HAP-1 (cell line): Measurements from ENCODE around the gene CFAP70.
"Not testable (repeated sequence)": the region's sequence is repeated elsewhere in the genome, so short reads cannot be mapped to it uniquely, and the experiment has no call there.

ENCODE experiments used
- DNase-seq, 2 experiments: peaks; one replicate each; pipeline ENCODE4 v3.0.0-alpha.2; 2016 to 2020; ENCODE audit warnings: low spot score in 2 of 2
- H3K27me3 ChIP-seq: fragments of 250-450 bp; sonication (Bioruptor Pico); 2 replicates; pipeline ENCODE4 v1.5.1; 2020; ENCODE audit warnings: low read depth, mild to moderate bottlenecking, moderate library complexity
- H3K36me3 ChIP-seq: fragments of 250-450 bp; sonication (Bioruptor Pico); replicated peaks from 2 replicates; pipeline ENCODE4 v1.5.1; 2020; ENCODE audit warnings: mild to moderate bottlenecking
- H3K4me1 ChIP-seq: fragments of 250-450 bp; sonication (Bioruptor Pico); 2 replicates; pipeline ENCODE4 v1.5.1; 2020; ENCODE audit warnings: mild to moderate bottlenecking
- H3K4me3 ChIP-seq: fragments of 250-450 bp; sonication (Bioruptor Pico); 2 replicates; pipeline ENCODE4 v1.5.1; 2020; ENCODE audit warnings: mild to moderate bottlenecking, moderate library complexity
- H3K9me3 ChIP-seq: fragments of 250-450 bp; sonication (Bioruptor Pico); 2 replicates; pipeline ENCODE4 v1.5.1; 2020; ENCODE audit warnings: mild to moderate bottlenecking, moderate library complexity
- in situ Hi-C: fragments of 300-500 bp; cut with MboI; formaldehyde crosslinking; loops from 3 replicates; pipeline ENCODE4 v1.14.3; 2020; ENCODE audit warnings: low sequenced_read_pairs, inconsistent platforms, mixed read lengths

The CFAP70 gene

GRCh38 chr10:73368238-73368637 lies 9.6 kb upstream of the CFAP70 start:
- peaks cover 17% of the 10 kb centered on the region for H3K36me3 ChIP-seq
- H3K4me1 ChIP-seq = no peaks in the 10 kb centered on the region
- no peaks in the 10 kb centered on the region for H3K27me3 ChIP-seq
- DNase-seq = no peak
- in situ Hi-C loops = no loop called here
- H3K4me3 ChIP-seq = no peak overlapping the region
- H3K9me3 ChIP-seq = no peaks in the 10 kb centered on the region

GRCh38 chr10:73366381-73367298 lies 8.0 kb upstream of the CFAP70 start:
- Histone ChIP-seq H3K4me1 (no peaks in the 10 kb centered on the region), H3K36me3 (peaks cover 17% of the 10 kb centered on the region), H3K9me3 (no peaks in the 10 kb centered on the region), H3K4me3 (no peak overlapping the region), H3K27me3 (no peaks in the 10 kb centered on the region)
- no peak for DNase-seq
- in situ Hi-C loops = no loop called here

GRCh38 chr10:73364964-73365363 lies 6.3 kb upstream of the CFAP70 start:
- no peak for DNase-seq
- no peaks in the 10 kb centered on the region for H3K27me3 ChIP-seq
- H3K36me3 ChIP-seq = peaks cover 17% of the 10 kb centered on the region
- H3K9me3 ChIP-seq = no peaks in the 10 kb centered on the region
- no peak overlapping the region for H3K4me3 ChIP-seq
- in situ Hi-C loops = no loop called here
- H3K4me1 ChIP-seq = no peaks in the 10 kb centered on the region

- Histone ChIP-seq H3K9me3 (no peaks in the 10 kb centered on the region), H3K4me1 (peaks cover 7% of the 10 kb centered on the region; the same call in 1 of the 2 replicates), H3K4me3 (no peak overlapping the region), H3K27me3 (no peaks in the 10 kb centered on the region), H3K36me3 (peaks cover under 1% of the 10 kb centered on the region; the same call in 1 of the 2 replicates)
- in situ Hi-C loops = no loop called here
- DNase-seq = no peak
Observed at GRCh38 chr10:73359492-73359891, 828 bp upstream of the CFAP70 start.

GRCh38 chr10:73357821-73358220 lies 843 bp downstream of the CFAP70 start:
- no peaks in the 10 kb centered on the region for H3K36me3 ChIP-seq
- in situ Hi-C loops = no loop called here
- H3K4me1 ChIP-seq = peaks cover 7% of the 10 kb centered on the region; the same call in 1 of the 2 replicates
- DNase-seq = no peak
- no peaks in the 10 kb centered on the region for H3K27me3 ChIP-seq
- no peaks in the 10 kb centered on the region for H3K9me3 ChIP-seq
- H3K4me3 ChIP-seq = peak overlapping the region; percentile 63

GRCh38 chr10:73357166-73357565 lies 1.5 kb downstream of the CFAP70 start:
- H3K4me1 ChIP-seq = peaks cover 7% of the 10 kb centered on the region; the same call in 1 of the 2 replicates
- H3K36me3 ChIP-seq = no peaks in the 10 kb centered on the region
- no peak overlapping the region for H3K4me3 ChIP-seq
- DNase-seq = no peak
- no peaks in the 10 kb centered on the region for H3K9me3 ChIP-seq
- no peaks in the 10 kb centered on the region for H3K27me3 ChIP-seq
- in situ Hi-C loops = no loop called here

- no peak overlapping the region for H3K4me3 ChIP-seq
- H3K36me3 ChIP-seq = no peaks in the 10 kb centered on the region; the same call in 1 of the 2 replicates
- H3K9me3 ChIP-seq = no peaks in the 10 kb centered on the region
- in situ Hi-C loops = no loop called here
- H3K27me3 ChIP-seq = no peaks in the 10 kb centered on the region
- DNase-seq = no peak
- H3K4me1 ChIP-seq = no peaks in the 10 kb centered on the region
Observed at GRCh38 chr10:73344269-73344668, 14.4 kb downstream of the CFAP70 start.

GRCh38 chr10:73340121-73340520 lies 18.5 kb downstream of the CFAP70 start:
- Histone ChIP-seq H3K4me3 (no peak overlapping the region), H3K4me1 (no peaks in the 10 kb centered on the region), H3K36me3 (no peaks in the 10 kb centered on the region), H3K9me3 (no peaks in the 10 kb centered on the region), H3K27me3 (no peaks in the 10 kb centered on the region)
- no peak for DNase-seq
- in situ Hi-C loops = no loop called here

- H3K9me3 ChIP-seq = no peaks in the 10 kb centered on the region
- H3K27me3 ChIP-seq = no peaks in the 10 kb centered on the region
- DNase-seq = no peak
- H3K4me3 ChIP-seq = no peak overlapping the region
- no peaks in the 10 kb centered on the region for H3K4me1 ChIP-seq
- H3K36me3 ChIP-seq = no peaks in the 10 kb centered on the region
- in situ Hi-C loops = no loop called here
Observed at GRCh38 chr10:73339436-73339835, 19.2 kb downstream of the CFAP70 start.

GRCh38 chr10:73338801-73339368 lies 19.8 kb downstream of the CFAP70 start:
- in situ Hi-C loops = no loop called here
- DNase-seq = no peak
- no peak overlapping the region for H3K4me3 ChIP-seq
- no peaks in the 10 kb centered on the region for H3K27me3 ChIP-seq
- H3K4me1 ChIP-seq = no peaks in the 10 kb centered on the region
- H3K9me3 ChIP-seq = no peaks in the 10 kb centered on the region
- no peaks in the 10 kb centered on the region for H3K36me3 ChIP-seq

GRCh38 chr10:73333202-73333601 lies 25.5 kb downstream of the CFAP70 start:
- H3K4me3 ChIP-seq = no peak overlapping the region
- in situ Hi-C loops = no loop called here
- no peaks in the 10 kb centered on the region for H3K9me3 ChIP-seq
- no peak for DNase-seq
- H3K27me3 ChIP-seq = no peaks in the 10 kb centered on the region
- no peaks in the 10 kb centered on the region for H3K4me1 ChIP-seq
- H3K36me3 ChIP-seq = no peaks in the 10 kb centered on the region

GRCh38 chr10:73332379-73332778 lies 26.3 kb downstream of the CFAP70 start:
- H3K36me3 ChIP-seq = no peaks in the 10 kb centered on the region
- H3K27me3 ChIP-seq = no peaks in the 10 kb centered on the region
- no peaks in the 10 kb centered on the region for H3K9me3 ChIP-seq
- DNase-seq = no peak
- no peaks in the 10 kb centered on the region for H3K4me1 ChIP-seq
- no peak overlapping the region for H3K4me3 ChIP-seq
- in situ Hi-C loops = no loop called here

GRCh38 chr10:73328523-73328922 lies 30.1 kb downstream of the CFAP70 start:
- DNase-seq, H3K9me3 ChIP-seq, in situ Hi-C loops, H3K4me3 ChIP-seq, H3K4me1 ChIP-seq, H3K36me3 ChIP-seq, H3K27me3 ChIP-seq: not testable (repeated sequence)

GRCh38 chr10:73325290-73325689 lies 33.4 kb downstream of the CFAP70 start:
- H3K27me3 ChIP-seq, H3K9me3 ChIP-seq, H3K36me3 ChIP-seq, in situ Hi-C loops, H3K4me1 ChIP-seq, DNase-seq, H3K4me3 ChIP-seq: not testable (repeated sequence)
